Measurements from ENCODE around the gene MPPED2.

DNA sequence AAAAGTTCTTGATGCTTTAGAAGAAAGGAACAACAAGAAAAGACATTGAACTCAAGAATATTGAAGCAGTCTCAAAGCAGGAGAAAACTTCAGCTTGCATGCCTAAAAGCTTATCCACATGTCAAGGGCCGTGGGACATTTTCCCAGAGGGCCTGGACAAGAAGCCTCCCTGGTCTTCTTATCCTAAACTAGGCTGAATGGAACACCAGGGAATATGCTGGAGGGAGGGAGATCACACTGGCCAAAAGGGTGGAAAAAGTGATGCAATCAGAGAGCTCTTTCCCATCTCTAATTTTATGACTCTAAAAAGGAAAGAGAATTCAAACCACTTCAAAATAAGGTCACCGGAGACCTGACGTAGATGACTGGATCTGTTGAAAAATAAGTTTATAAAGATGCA lies 107.2 kb downstream of the MPPED2 start:
- TF ChIP-seq POLR2AphosphoS5 (IDR thresholded peaks at IDR 0.05; ENCODE audit: low read depth, low read length) (no peak), POLR2A (IDR thresholded peaks at IDR 0.05; ENCODE audit: low read depth, low read length) (no peak)

Data from GM12892 (cell line).